Esophagus muscularis mucosa (tissue), 3 donors: ENCODE results near the gene RSL1D1.

Experiments
- CTCF ChIP-seq, 3 experiments: fragments of 200-600 bp in 2 of 3; fragments of 450-650 bp in 1 of 3; sonication (generic) in 2 of 3; IDR thresholded peaks; one replicate each; pipeline ENCODE4 v1.5.1; 2017 to 2019; ENCODE audit warnings: antibody characterized with exemption in 3 of 3, mild to moderate bottlenecking in 2 of 3, moderate library complexity in 1 of 3
- POLR2A ChIP-seq: fragments of 450-650 bp; IDR thresholded peaks from one replicate; pipeline ENCODE4 v1.6.1; 2017; ENCODE audit warnings: antibody characterized with exemption, moderate library complexity, mild to moderate bottlenecking, low read depth

- TF ChIP-seq CTCF (IDR thresholded peaks at IDR 0.05) (no peak), POLR2A (no peak)
Measured at GRCh38 chr16:11794447-11794846, 56.9 kb downstream of the RSL1D1 start.
